ENCODE data around the gene SHANK1.
"Not testable (repeated sequence)": the region's sequence is repeated elsewhere in the genome, so short reads cannot be mapped to it uniquely, and the experiment has no call there.

DNA sequence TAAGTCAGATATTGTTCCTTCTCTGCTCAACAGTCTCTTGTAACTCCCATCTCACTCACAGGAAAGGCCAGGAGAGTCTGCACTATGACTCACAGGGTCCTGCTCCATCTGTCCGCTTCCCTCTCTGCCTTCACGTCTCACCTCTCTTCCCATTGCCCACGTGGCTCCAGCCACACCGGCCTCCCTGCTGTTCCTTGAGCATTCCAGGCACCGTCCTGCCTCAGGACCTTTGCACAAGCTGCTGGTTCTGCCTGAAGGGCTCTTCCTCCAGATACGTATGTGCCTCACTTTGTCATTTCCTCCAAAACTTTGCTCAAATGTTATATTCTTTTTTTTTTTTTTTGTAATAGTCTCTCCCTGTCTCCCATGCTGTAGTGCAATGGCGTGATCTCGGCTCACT is 36.6 kb upstream of the SHANK1 start:
- TF ChIP-seq POLR2A (IDR thresholded peaks at IDR 0.05; ENCODE audit: low read depth, low read length); EZH2 (IDR thresholded peaks at IDR 0.05; ENCODE audit: borderline replicate concordance, low read depth, low read length, severe bottlenecking): not testable (repeated sequence)

Measured in endothelial cell of umbilical vein (primary cell).